Stimulated activated naive CD8-positive, alpha-beta T cell treated with anti-CD3 and anti-CD28 coated beads, Interleukin-15, amount 100 ng/mL, for 72 hours (primary cell): Measurements from ENCODE around the gene SCAANT1.
A peak's percentile ranks its signal among the peaks of the same experiment; 100 is the strongest.

ENCODE experiments used
- ATAC-seq: fragments of 150-1000 bp; cut with Tn5 transposase; 2 replicates; pipeline ENCODE4 v1.10.0; 2021; ENCODE audit warnings: mild to moderate bottlenecking, moderate library complexity
- DNase-seq, 2 donors: peaks; one replicate each; pipeline ENCODE4 v3.0.0; 2021 to 2022
- H3K27ac Mint-ChIP-seq, 2 donors: one replicate each; pipeline ENCODE4 v1.8.0; 2022; ENCODE audit warnings: mild to moderate bottlenecking in 2 of 2, mixed read lengths in 2 of 2, moderate library complexity in 2 of 2
- H3K27me3 Mint-ChIP-seq: one replicate; pipeline ENCODE4 v1.8.0; 2022; ENCODE audit warnings: mixed read lengths
- H3K4me1 Mint-ChIP-seq: one replicate; pipeline ENCODE4 v1.8.0; 2022; ENCODE audit warnings: mild to moderate bottlenecking, mixed read lengths
- H3K4me3 Mint-ChIP-seq, 2 donors: one replicate each; pipeline ENCODE4 v1.8.0; 2022; ENCODE audit warnings: mild to moderate bottlenecking in 2 of 2, mixed read lengths in 2 of 2, moderate library complexity in 1 of 2
- H3K9me3 Mint-ChIP-seq, 2 donors: one replicate each; pipeline ENCODE4 v1.8.0; 2022; ENCODE audit warnings: mixed read lengths in 2 of 2

SCAANT1 gene

DNA sequence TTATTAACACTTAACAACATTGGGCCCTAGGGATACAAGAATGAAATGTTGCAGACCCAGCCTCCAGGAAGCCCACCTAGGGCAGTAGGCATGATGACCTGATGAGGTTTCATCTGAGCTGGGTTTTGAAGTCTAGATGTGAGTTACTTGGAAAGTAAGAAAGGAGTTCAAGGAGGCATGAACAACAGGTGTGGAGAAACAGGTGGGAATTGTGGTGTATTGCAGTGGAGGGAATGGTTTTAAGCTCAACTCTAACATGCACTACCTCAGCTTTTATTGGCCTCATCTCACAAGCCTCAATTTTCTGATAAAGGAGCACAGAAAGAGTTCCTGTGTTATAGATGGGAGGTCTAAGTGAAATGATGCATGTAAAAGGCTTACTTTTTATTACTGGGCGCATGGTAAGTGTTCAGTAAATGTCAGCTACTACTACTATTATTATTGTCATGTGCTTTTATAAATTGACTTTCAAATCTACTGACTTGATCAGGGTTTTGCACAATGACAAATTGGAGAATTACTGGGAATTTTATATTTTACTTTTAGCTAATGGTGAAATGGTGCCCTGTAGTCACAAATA lies 19.3 kb downstream of the SCAANT1 start:
- Mint-ChIP-seq H3K9me3 (no peaks in the 10 kb centered on the region), H3K4me3 (no peak overlapping the region), H3K27me3 (no peaks in the 10 kb centered on the region), H3K4me1 (peaks cover 40% of the 10 kb centered on the region), H3K27ac (no peak overlapping the region)
- DNase-seq (no peak), ATAC-seq (no peak)

DNA sequence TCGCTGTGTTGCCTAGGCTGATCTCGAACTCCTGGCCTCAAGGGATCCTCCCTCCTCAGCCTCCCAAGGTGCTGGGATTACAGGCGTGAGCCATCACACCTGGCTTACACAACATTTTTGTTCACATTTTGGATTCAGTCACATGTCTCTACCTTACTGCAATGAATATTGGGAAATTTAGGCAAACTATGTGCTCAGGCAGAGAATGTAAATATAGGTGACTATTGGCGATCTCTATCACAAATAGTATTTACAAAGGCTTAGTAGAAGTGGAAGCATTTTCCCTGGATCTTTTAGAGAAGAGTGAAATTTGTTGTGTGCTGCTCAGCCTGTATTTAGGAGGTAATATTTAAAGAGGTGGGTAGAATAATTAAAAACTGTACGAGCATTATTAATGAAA lies 20.7 kb downstream of the SCAANT1 start:
- Mint-ChIP-seq H3K9me3 (no peaks in the 10 kb centered on the region), H3K4me1 (peaks cover 32% of the 10 kb centered on the region), H3K27ac (no peak overlapping the region), H3K27me3 (no peaks in the 10 kb centered on the region), H3K4me3 (no peak overlapping the region)
- DNase-seq (no peak), ATAC-seq (no peak)

GRCh38 chr3:63886858-63887257 lies 25.3 kb downstream of the SCAANT1 start:
- H3K9me3 Mint-ChIP-seq, result no peaks in the 10 kb centered on the region
- H3K27ac Mint-ChIP-seq, result no peak overlapping the region
- no peaks in the 10 kb centered on the region for H3K27me3 Mint-ChIP-seq
- peaks cover 15% of the 10 kb centered on the region for H3K4me1 Mint-ChIP-seq
- no peak overlapping the region for H3K4me3 Mint-ChIP-seq
- no peak for DNase-seq
- ATAC-seq, result no peak

- H3K4me1 Mint-ChIP-seq, result peaks cover 51% of the 10 kb centered on the region
- no peaks in the 10 kb centered on the region for H3K9me3 Mint-ChIP-seq
- DNase-seq, result no peak
- ATAC-seq, result no peak
- H3K27me3 Mint-ChIP-seq, result no peaks in the 10 kb centered on the region
- H3K4me3 Mint-ChIP-seq, result no peak overlapping the region
- H3K27ac Mint-ChIP-seq, result no peak overlapping the region
These were observed 31.5 kb downstream of the SCAANT1 start for GRCh38 chr3:63880653-63881052.

- Mint-ChIP-seq H3K4me1 (peaks cover 59% of the 10 kb centered on the region), H3K4me3 (no peak overlapping the region), H3K9me3 (no peaks in the 10 kb centered on the region), H3K27ac (peak overlapping the region in 1 of 2 donors; percentile 4), H3K27me3 (no peaks in the 10 kb centered on the region)
- DNase-seq (no peak), ATAC-seq (no peak)
These were observed 33.7 kb downstream of the SCAANT1 start for GRCh38 chr3:63878394-63879060.

DNA sequence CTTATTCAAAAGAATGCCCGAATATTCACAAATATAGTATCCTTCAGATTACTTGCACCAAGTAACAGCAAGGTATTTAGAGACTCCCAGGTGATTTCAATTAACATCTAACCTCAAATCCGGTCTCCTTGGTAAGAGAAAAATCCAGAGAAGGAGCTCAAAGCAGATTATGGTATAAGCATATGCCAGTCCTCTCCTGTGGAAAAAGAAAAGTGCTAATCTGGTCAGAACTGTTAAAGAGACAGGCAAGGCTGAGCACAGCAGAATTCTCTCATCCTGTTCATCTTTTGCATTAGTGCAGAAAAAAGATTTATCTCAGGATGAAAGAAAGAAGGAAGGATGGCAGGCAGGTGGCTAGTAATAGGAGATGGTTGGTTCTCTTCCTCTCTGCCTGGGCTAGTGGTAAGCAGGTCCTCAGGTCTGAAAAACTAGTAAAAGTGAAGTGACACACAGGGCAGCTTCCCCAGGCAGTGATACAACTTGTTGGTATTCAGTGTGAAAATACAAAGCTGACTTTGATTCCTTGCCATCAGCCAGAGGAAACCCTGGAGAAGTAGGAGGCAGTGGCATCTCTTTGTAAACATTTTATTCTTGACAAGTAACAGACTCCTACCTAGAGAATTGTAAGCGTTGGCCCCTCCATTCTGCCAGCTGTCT lies 34.3 kb downstream of the SCAANT1 start:
- ATAC-seq (no peak), DNase-seq (no peak)
- Mint-ChIP-seq H3K4me1 (peaks cover 59% of the 10 kb centered on the region), H3K27ac (no peak overlapping the region), H3K27me3 (no peaks in the 10 kb centered on the region), H3K4me3 (no peak overlapping the region), H3K9me3 (no peaks in the 10 kb centered on the region)

DNA sequence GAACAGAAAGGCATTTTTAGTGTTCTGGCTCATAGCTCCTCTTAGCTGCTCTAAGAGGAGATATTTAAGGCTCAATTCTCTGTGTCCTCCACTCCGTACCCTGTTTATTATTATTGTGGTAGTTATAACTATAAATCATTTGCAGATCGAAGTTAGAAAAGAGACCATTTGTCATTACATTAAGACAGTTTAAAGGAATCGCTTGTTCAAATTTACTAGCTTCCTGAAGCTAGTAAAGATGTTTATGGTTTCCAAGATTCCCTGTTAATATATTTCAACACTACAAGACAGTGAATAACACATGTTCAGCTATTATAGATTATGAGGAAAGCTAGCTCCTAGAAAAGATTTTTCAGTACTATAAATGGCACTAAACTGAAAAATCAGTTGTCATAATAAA lies 35.9 kb downstream of the SCAANT1 start:
- Mint-ChIP-seq H3K4me1 (peaks cover 59% of the 10 kb centered on the region), H3K4me3 (no peak overlapping the region), H3K9me3 (no peaks in the 10 kb centered on the region), H3K27ac (no peak overlapping the region), H3K27me3 (no peaks in the 10 kb centered on the region)
- no peak for DNase-seq
- no peak for ATAC-seq

- ATAC-seq (no peak), DNase-seq (no peak)
- Mint-ChIP-seq H3K9me3 (no peaks in the 10 kb centered on the region), H3K4me3 (no peak overlapping the region), H3K27me3 (no peaks in the 10 kb centered on the region), H3K27ac (no peak overlapping the region), H3K4me1 (peaks cover 58% of the 10 kb centered on the region)
These were observed 36.7 kb downstream of the SCAANT1 start for GRCh38 chr3:63875510-63875909.

- peaks cover 52% of the 10 kb centered on the region for H3K4me1 Mint-ChIP-seq
- H3K27ac Mint-ChIP-seq, result no peak overlapping the region
- H3K4me3 Mint-ChIP-seq, result no peak overlapping the region
- DNase-seq, result no peak
- ATAC-seq, result no peak
- no peaks in the 10 kb centered on the region for H3K27me3 Mint-ChIP-seq
- H3K9me3 Mint-ChIP-seq, result no peaks in the 10 kb centered on the region
These were observed 37.4 kb downstream of the SCAANT1 start for GRCh38 chr3:63874769-63875168.

- H3K27me3 Mint-ChIP-seq, result no peaks in the 10 kb centered on the region
- H3K4me3 Mint-ChIP-seq, result no peak overlapping the region
- H3K9me3 Mint-ChIP-seq, result no peaks in the 10 kb centered on the region
- no peak overlapping the region for H3K27ac Mint-ChIP-seq
- no peak for DNase-seq
- peaks cover 42% of the 10 kb centered on the region for H3K4me1 Mint-ChIP-seq
- no peak for ATAC-seq
These were observed 39.9 kb downstream of the SCAANT1 start for GRCh38 chr3:63872135-63872924.

DNA sequence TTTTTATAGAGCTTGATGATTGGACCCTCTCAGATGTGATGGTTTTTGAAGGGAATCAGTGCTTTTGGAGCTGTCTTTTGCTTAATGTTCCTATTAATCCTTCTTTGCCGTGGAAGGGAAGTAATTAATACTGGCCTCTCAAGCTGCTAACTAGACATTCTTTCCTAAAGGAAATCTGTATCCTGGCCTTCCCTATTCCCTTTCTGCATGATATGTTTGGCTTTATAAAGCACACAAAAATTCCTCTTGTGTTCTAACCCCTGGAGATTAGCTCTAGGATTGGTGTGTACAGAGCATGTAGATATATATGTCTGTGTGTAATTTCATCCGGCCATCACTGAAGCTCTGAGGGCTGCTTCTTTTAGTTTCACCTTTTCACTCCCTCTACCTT lies 41.6 kb downstream of the SCAANT1 start:
- H3K4me3 Mint-ChIP-seq, result no peak overlapping the region
- no peak overlapping the region for H3K27ac Mint-ChIP-seq
- DNase-seq (no peak), ATAC-seq (no peak)
- H3K9me3 Mint-ChIP-seq, result no peaks in the 10 kb centered on the region
- H3K27me3 Mint-ChIP-seq, result no peaks in the 10 kb centered on the region
- H3K4me1 Mint-ChIP-seq, result peaks cover 47% of the 10 kb centered on the region

DNA sequence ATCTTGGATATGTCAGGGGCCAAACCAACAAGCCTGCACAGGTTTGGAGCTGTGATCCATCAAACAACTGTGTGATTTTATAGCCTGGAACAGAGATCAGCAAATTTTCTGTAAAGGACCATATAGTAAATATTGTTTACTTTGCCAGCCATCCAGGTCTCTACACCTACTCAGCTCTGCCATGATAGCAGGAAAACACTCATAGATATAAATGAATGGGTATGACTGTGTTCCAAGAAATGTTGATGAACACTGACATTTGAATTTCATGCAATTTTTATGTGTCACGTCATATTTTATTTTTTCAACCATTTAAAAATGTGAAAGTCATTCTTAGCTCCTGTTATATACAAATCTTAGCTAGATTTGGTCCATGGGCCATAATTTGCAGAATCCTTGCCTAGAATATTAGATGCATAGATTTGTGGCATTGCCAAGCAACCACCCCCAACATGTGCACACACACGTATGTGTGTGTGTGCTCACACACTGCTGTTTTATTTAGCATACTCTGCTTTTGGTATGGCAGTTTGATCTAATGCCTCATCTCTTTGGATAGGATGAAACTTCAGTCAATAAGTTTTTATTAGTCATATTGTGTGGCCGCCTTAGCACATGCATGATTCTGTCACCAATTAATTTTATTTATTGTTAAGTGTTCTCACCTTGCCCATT lies 42.1 kb downstream of the SCAANT1 start:
- peaks cover 45% of the 10 kb centered on the region for H3K4me1 Mint-ChIP-seq
- DNase-seq, result no peak
- H3K4me3 Mint-ChIP-seq, result no peak overlapping the region
- no peaks in the 10 kb centered on the region for H3K27me3 Mint-ChIP-seq
- ATAC-seq, result no peak
- no peaks in the 10 kb centered on the region for H3K9me3 Mint-ChIP-seq
- no peak overlapping the region for H3K27ac Mint-ChIP-seq

- Mint-ChIP-seq H3K9me3 (no peaks in the 10 kb centered on the region), H3K4me3 (no peak overlapping the region), H3K27ac (peak overlapping the region in 1 of 2 donors; percentile 35), H3K27me3 (no peaks in the 10 kb centered on the region), H3K4me1 (peaks cover 48% of the 10 kb centered on the region)
- ATAC-seq (no peak), DNase-seq (no peak)
These were observed 45.0 kb downstream of the SCAANT1 start for GRCh38 chr3:63867225-63867624.

GRCh38 chr3:63864965-63865327 lies 47.2 kb downstream of the SCAANT1 start:
- Mint-ChIP-seq H3K27me3 (no peaks in the 10 kb centered on the region), H3K9me3 (no peaks in the 10 kb centered on the region), H3K4me1 (peaks cover 62% of the 10 kb centered on the region), H3K4me3 (peak overlapping the region; percentile 87 to 90), H3K27ac (peak overlapping the region; percentile 92 to 96)
- DNase-seq (no peak), ATAC-seq (no peak)
